Measurements from ENCODE around the gene IFNL3.

DNA sequence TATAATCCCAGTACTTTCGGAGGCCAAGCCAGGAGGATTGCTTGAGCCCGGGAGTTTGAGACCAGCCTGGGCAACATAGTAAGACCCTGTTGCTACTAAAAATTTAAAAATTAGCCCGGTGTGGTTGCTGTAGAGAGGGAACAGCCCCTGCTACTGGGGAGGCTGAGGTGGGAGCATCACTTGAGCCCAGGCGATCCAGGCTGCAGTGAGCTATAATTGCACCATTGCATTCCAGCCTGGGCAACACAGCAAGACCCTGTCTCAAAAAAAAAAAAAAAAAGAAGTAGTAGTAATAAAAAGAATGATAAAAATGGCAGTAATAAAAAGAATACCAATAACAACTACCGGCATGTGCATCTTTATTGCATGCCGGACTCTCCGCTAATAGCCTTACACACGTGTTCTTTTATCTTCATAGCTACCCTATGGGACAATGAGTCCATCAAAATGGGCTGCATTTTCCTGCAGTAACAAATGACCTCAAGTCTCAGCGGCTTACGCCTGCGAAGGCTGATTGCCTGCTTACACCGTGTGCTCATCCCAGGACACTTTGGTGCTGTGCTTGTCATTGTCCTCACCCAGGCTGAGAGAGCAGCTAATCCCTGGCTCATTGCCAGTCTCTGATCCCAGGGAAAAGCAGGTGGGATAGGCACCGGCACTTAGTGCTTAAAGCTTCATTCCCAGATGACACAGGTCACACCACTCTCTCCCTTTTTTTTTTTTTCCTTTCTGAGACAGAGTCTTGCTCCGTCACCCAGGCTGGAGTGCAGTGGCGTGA lies 26.4 kb downstream of the IFNL3 start:
- TF ChIP-seq POLR2A (IDR thresholded peaks at IDR 0.05), result no peak
- TF ChIP-seq, protein P1, sequence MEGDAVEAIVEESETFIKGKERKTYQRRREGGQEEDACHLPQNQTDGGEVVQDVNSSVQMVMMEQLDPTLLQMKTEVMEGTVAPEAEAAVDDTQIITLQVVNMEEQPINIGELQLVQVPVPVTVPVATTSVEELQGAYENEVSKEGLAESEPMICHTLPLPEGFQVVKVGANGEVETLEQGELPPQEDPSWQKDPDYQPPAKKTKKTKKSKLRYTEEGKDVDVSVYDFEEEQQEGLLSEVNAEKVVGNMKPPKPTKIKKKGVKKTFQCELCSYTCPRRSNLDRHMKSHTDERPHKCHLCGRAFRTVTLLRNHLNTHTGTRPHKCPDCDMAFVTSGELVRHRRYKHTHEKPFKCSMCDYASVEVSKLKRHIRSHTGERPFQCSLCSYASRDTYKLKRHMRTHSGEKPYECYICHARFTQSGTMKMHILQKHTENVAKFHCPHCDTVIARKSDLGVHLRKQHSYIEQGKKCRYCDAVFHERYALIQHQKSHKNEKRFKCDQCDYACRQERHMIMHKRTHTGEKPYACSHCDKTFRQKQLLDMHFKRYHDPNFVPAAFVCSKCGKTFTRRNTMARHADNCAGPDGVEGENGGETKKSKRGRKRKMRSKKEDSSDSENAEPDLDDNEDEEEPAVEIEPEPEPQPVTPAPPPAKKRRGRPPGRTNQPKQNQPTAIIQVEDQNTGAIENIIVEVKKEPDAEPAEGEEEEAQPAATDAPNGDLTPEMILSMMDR (IDR thresholded peaks at IDR 0.05), result no peak
- no peak for TF ChIP-seq POLR2AphosphoS5 (IDR thresholded peaks at IDR 0.05)
- no peak for TF ChIP-seq EP300 (IDR thresholded peaks at IDR 0.05)

Measured in sigmoid colon (tissue), 4 donors.